Prostate gland (tissue), 2 donors: ENCODE data around the gene PRDM13.

ENCODE experiments used
- CTCF ChIP-seq, 4 experiments: fragments of 200-600 bp in 2 of 4; fragments of 450-650 bp in 2 of 4; sonication (generic) in 2 of 4; IDR thresholded peaks; 1 replicate in 3 of 4; 2 replicates in 1 of 4; pipeline ENCODE4 v1.5.1; 2016 to 2019; ENCODE audit warnings: antibody characterized with exemption in 4 of 4, mild to moderate bottlenecking in 2 of 4, moderate library complexity in 2 of 4
- POLR2A ChIP-seq: fragments of 450-650 bp; IDR thresholded peaks from one replicate; pipeline ENCODE4 v1.6.1; 2016; ENCODE audit warnings: antibody characterized with exemption, mild to moderate bottlenecking
- POLR2AphosphoS5 ChIP-seq: sonication (generic); formaldehyde crosslinking; IDR thresholded peaks from one replicate; pipeline ENCODE4 v1.6.1; 2017; ENCODE audit warnings: antibody characterized with exemption

- TF ChIP-seq CTCF (IDR thresholded peaks at IDR 0.05) (no peak), POLR2A (no peak), POLR2AphosphoS5 (no peak)
Observed at GRCh38 chr6:99641270-99641669, 34.6 kb downstream of the PRDM13 start.
